HepG2 (cell line): ENCODE results near the gene NEU1. TPM values are rescaled to one million over a fixed set of nuclear protein-coding genes. Genes with fewer than 3 reads are reported as not detected.

Experiments
- AFF4 ChIP-seq: sonication (generic); formaldehyde crosslinking; IDR thresholded peaks from 2 replicates; pipeline ENCODE4 v1.4.0; 2020; ENCODE audit warnings: missing genetic modification reagents
- ARID2 ChIP-seq: sonication (generic); formaldehyde crosslinking; IDR thresholded peaks from 2 replicates; pipeline ENCODE4 v1.8.1; 2022; ENCODE audit warnings: mild to moderate bottlenecking, missing genetic modification reagents, borderline replicate concordance
- CEBPG ChIP-seq: IDR thresholded peaks from 2 replicates; pipeline ENCODE4 v1.6.1; 2016
- DRAP1 ChIP-seq: IDR thresholded peaks from 2 replicates; pipeline ENCODE4 v1.6.1; 2016; ENCODE audit warnings: missing genetic modification reagents, missing compliant biosample characterization
- ERF ChIP-seq: IDR thresholded peaks from 2 replicates; pipeline ENCODE4 v1.6.1; 2018; ENCODE audit warnings: missing biosample characterization, missing genetic modification reagents
- HNRNPLL ChIP-seq: fragments of 200-400 bp; formaldehyde crosslinking; IDR thresholded peaks from 2 replicates; pipeline ENCODE4 v1.6.1; 2017; ENCODE audit warnings: mild to moderate bottlenecking, low read depth, low read length; ENCODE audit not compliant: poor library complexity, severe bottlenecking
- HNRNPUL1 ChIP-seq: fragments of 200-400 bp; formaldehyde crosslinking; IDR thresholded peaks from 2 replicates; pipeline ENCODE4 v1.6.1; 2017; ENCODE audit warnings: low read depth, mild to moderate bottlenecking, low read length, moderate library complexity
- MLXIP ChIP-seq: sonication (generic); formaldehyde crosslinking; IDR thresholded peaks from 2 replicates; pipeline ENCODE4 v1.9.0; 2021; ENCODE audit warnings: missing genetic modification reagents, borderline replicate concordance
- MTERF4 ChIP-seq: sonication (generic); formaldehyde crosslinking; IDR thresholded peaks from 2 replicates; pipeline ENCODE4 v1.8.0; 2023; ENCODE audit warnings: mild to moderate bottlenecking, missing genetic modification reagents
- PHF5A ChIP-seq: IDR thresholded peaks from one replicate; pipeline ENCODE4 v1.6.1; 2018; ENCODE audit warnings: low read depth, missing genetic modification reagents; ENCODE audit not compliant: unreplicated experiment
- SP4 ChIP-seq: sonication (generic); formaldehyde crosslinking; IDR thresholded peaks from 2 replicates; pipeline ENCODE4 v1.8.1; 2023; ENCODE audit warnings: mild to moderate bottlenecking, missing genetic modification reagents
- TFDP2 ChIP-seq: sonication (generic); formaldehyde crosslinking; IDR thresholded peaks from 2 replicates; pipeline ENCODE4 v1.4.0; 2020; ENCODE audit warnings: missing genetic modification reagents
- U2AF2 ChIP-seq: fragments of 200-400 bp; formaldehyde crosslinking; IDR thresholded peaks from 2 replicates; pipeline ENCODE4 v1.6.1; 2017; ENCODE audit warnings: low read depth, mild to moderate bottlenecking, low read length
- YY1 ChIP-seq: IDR thresholded peaks from 2 replicates; pipeline ENCODE4 v1.6.1; 2011; ENCODE audit warnings: low read length, low read depth, moderate library complexity, mild to moderate bottlenecking; ENCODE audit not compliant: insufficient read depth, insufficient replicate concordance
- ZNF280D ChIP-seq: sonication (generic); formaldehyde crosslinking; IDR thresholded peaks from 2 replicates; pipeline ENCODE4 v1.5.1; 2020; ENCODE audit warnings: mild to moderate bottlenecking, missing genetic modification reagents
- polyA plus RNA-seq, 8 experiments: library from polyadenylated mRNA; depleted of rRNA in 3 of 8; stranded (reverse) in 7 of 8; unstranded in 1 of 8; fragments of >200 nt; fragmentation: Illumina TruSeq in 4 of 8; extraction: Trizol in 4 of 8; gene quantifications; 2 replicates each; pipeline versions ENCODE4 v1.2.1 to v1.2.3, GENCODE V29; 2011 to 2016; ENCODE audit warnings: low read depth in 4 of 8, missing spikeins in 1 of 8, mixed read lengths in 1 of 8; ENCODE audit not compliant: insufficient read depth in 1 of 8
- total RNA-seq, 5 experiments: library from RNA; depleted of rRNA; stranded (reverse); fragments of >200 nt; fragmentation: Illumina TruSeq; extraction: Trizol; gene quantifications; 2 replicates each; pipeline ENCODE4 v1.2.3, GENCODE V29; 2016; ENCODE audit warnings: low read depth in 1 of 5

Gene NEU1
- total and polyA plus RNA-seq, 2 of the 13 experiments (the other 11 are each of a cell fraction or from before 2014, with no cell fraction given) = 215 to 297 TPM

- TF ChIP-seq MTERF4 (CRISPR knock-in tag) (no peak), HNRNPUL1 (no peak), YY1 (no peak), PHF5A (CRISPR knock-in tag) (no peak), ZNF280D (CRISPR knock-in tag) (no peak), DRAP1 (CRISPR knock-in tag) (peak; percentile 98), HNRNPLL (peak; percentile 11), CEBPG (CRISPR knock-in tag) (no peak), TFDP2 (CRISPR knock-in tag) (no peak; the same call in 1 of the 2 replicates), MLXIP (CRISPR knock-in tag) (no peak), AFF4 (CRISPR knock-in tag) (no peak), SP4 (peak; percentile 54; the same call in 1 of the 2 replicates), U2AF2 (no peak), ERF (no peak; the same call in 1 of the 2 replicates), ARID2 (CRISPR knock-in tag) (0 out of 2 replicates have a peak, but pooled peaks have one; percentile 37)
Measured at GRCh38 chr6:31815025-31815838, 47.4 kb downstream of the NEU1 start, which contains the start of the genes HSPA1A and HSPA1L (continued).
